Activated naive CD8-positive, alpha-beta T cell (primary cell): ENCODE measurements around the gene SCD.

Experiments
- H3K27ac Mint-ChIP-seq: one replicate; pipeline ENCODE4 v1.8.0; 2021; ENCODE audit warnings: mixed read lengths
- H3K27me3 Mint-ChIP-seq: one replicate; pipeline ENCODE4 v1.8.0; 2021; ENCODE audit warnings: mixed read lengths
- H3K36me3 Mint-ChIP-seq: one replicate; pipeline ENCODE4 v1.8.0; 2021; ENCODE audit warnings: mixed read lengths
- H3K4me1 Mint-ChIP-seq: one replicate; pipeline ENCODE4 v1.8.0; 2021; ENCODE audit warnings: low read depth, mixed read lengths
- H3K4me3 Mint-ChIP-seq: one replicate; pipeline ENCODE4 v1.8.0; 2021; ENCODE audit warnings: mild to moderate bottlenecking, mixed read lengths
- H3K9me3 Mint-ChIP-seq: one replicate; pipeline ENCODE4 v1.8.0; 2021; ENCODE audit warnings: low read depth, mixed read lengths

SCD gene

DNA sequence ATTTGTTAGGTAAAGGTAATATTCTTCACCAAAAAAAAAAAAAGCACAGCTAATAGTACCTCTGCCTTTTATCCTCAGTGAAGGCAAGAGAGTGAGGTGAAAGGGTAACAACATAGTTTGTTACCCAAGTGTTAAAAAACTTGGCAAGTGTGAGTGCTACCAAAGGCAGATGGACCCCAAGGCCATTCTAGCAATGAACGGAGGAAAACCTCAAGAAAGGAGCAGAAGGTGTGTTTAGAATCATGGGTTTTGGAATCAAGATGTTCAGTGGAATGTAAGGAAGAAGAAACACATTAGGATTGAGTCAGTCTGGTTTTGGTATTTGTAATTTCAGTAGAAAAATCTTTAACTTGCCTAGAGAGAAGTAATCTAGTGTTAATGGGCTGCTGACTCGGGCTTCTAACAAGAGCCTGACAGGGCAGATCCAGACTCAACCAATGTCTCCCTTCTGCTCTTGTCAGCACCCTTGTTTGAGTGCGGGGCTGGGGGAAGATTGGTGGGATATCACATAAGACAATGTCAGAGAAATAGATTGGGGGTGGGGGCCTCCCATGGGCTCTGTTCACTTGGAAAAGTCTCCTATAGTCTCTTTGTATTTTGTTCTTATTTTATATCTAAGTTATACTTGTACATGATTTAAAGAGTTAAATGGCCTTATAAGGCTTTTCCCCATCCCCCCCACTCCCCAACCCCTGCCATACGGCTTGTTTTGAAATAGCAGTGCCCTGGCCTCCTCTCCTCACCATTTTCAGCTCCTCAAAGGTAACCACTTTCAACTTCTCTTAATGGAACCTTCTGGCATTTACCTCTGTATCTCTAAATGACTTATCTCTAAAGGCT is 44.4 kb downstream of the SCD start:
- no peaks in the 10 kb centered on the region for H3K27me3 Mint-ChIP-seq
- no peaks in the 10 kb centered on the region for H3K36me3 Mint-ChIP-seq
- H3K4me1 Mint-ChIP-seq: no peaks in the 10 kb centered on the region
- H3K27ac Mint-ChIP-seq: no peak overlapping the region
- no peaks in the 10 kb centered on the region for H3K9me3 Mint-ChIP-seq
- no peak overlapping the region for H3K4me3 Mint-ChIP-seq

DNA sequence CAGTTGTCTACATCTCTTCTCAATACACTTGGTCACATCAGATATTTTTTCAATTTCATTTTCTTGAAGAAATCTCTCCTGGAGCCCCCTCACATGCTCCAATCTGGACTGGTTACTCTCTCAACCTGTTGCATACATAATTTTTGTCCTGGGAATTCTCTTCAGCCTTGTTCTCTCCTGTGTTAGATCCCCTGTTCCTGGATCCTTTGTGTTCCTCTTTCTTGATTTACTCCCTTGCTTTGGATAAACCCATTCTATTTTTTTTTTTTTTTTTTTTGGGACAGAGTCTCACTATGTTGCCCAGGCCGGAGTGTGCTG is 45.6 kb downstream of the SCD start:
- Mint-ChIP-seq H3K4me3 (no peak overlapping the region), H3K27me3 (no peaks in the 10 kb centered on the region), H3K36me3 (no peaks in the 10 kb centered on the region), H3K9me3 (no peaks in the 10 kb centered on the region), H3K27ac (no peak overlapping the region), H3K4me1 (no peaks in the 10 kb centered on the region)

DNA sequence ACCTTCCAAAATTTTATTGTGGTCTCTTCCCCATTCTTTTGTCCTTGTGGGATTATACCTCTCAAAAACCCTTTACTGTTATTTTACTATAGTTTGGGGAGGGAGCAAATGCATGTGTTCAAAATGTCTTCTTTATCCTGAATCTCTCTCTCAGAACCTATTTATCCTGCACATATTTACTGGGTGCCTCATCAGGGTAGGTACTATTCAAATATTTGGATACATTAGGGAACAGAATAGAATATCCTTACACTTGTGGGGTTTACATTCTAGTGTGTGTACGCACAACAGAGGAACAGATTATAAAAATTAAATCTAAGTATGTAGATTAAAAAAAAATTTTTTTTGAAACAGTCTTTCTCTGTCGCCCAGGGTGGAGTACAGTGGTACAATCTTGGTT is 48.6 kb downstream of the SCD start:
- no peaks in the 10 kb centered on the region for H3K4me1 Mint-ChIP-seq

DNA sequence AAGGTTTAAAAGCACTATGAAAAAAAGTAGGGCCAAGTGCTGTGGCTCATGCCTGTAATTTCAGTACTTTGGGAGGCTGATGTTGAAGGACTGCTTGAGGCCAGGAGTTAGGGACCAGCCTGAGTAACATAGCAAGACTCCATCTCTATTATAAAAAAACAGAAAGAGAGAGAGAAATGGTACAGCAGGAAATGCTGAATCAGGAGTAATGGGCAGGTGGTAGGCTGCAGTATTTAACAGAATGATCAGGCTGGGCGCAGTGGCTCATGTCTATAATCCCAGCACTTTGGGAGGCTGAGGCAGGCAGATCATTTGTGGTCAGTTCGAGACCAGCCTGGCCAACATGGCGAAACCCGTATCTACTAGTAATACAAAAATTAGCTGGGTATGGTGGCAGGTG is 49.6 kb downstream of the SCD start:
- Mint-ChIP-seq H3K27ac (no peak overlapping the region), H3K4me1 (no peaks in the 10 kb centered on the region), H3K36me3 (no peaks in the 10 kb centered on the region), H3K4me3 (no peak overlapping the region), H3K9me3 (no peaks in the 10 kb centered on the region), H3K27me3 (no peaks in the 10 kb centered on the region)

More for the DNA sequence above, 48.6 kb downstream of the SCD start:
- Mint-ChIP-seq H3K27me3 (no peaks in the 10 kb centered on the region), H3K27ac (no peak overlapping the region), H3K9me3 (no peaks in the 10 kb centered on the region), H3K4me3 (no peak overlapping the region), H3K36me3 (no peaks in the 10 kb centered on the region)

DNA sequence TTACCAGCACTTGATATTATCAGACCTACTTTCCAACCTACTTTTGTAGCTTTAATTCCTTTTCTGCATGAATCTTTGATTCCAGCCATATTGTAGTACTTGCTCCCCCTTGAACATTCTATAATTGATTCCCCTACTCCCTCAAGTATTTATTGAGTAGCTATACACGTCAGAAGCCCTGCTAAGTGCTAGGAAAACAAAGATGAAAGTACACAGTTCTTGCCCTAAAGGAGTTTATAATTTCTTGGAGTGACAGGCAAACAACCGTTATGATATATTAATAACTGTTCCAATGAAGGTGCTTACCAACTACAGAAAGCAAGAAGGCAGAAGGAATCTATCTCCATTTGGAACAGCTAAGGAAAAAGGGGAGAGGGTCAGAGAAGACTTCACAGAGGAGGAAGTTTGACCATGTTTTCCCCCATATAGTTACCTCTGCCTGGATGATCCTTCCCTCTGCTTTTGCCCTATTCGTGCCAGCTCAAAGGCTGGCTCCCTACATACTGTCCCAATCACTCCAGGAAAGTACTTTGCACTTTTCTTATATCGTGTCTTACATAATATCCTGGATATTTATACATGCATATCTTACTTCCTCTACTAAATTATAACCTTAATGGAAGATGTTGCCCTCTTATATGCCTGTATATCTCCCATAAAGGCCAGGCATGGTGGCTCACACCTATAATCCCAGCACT is 54.7 kb downstream of the SCD start:
- H3K4me3 Mint-ChIP-seq: no peak overlapping the region
- H3K9me3 Mint-ChIP-seq: no peaks in the 10 kb centered on the region
- no peaks in the 10 kb centered on the region for H3K36me3 Mint-ChIP-seq
- no peaks in the 10 kb centered on the region for H3K4me1 Mint-ChIP-seq
- no peak overlapping the region for H3K27ac Mint-ChIP-seq
- no peaks in the 10 kb centered on the region for H3K27me3 Mint-ChIP-seq

DNA sequence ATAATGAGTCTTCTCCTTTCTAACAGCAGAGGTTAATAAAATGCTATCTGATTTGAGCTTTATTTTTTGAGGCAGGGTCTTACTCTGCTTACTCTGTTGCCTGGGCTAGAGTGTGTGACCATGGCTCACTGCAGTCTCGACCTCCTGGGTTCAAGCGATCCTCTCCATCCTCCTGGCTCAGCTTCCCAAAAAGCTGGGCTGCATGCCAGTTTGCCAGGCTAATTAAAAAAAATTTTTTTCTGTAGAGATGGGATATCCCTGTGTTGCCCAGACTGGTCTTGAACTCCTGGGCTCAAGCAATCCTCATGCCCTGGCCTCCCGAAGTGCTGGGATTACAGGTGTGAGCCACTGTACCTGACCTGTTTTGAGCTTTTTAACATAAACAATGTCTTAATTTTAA is 56.7 kb downstream of the SCD start:
- no peaks in the 10 kb centered on the region for H3K9me3 Mint-ChIP-seq
- H3K36me3 Mint-ChIP-seq: no peaks in the 10 kb centered on the region
- no peak overlapping the region for H3K27ac Mint-ChIP-seq
- H3K4me3 Mint-ChIP-seq: no peak overlapping the region
- no peaks in the 10 kb centered on the region for H3K27me3 Mint-ChIP-seq
- H3K4me1 Mint-ChIP-seq: no peaks in the 10 kb centered on the region

DNA sequence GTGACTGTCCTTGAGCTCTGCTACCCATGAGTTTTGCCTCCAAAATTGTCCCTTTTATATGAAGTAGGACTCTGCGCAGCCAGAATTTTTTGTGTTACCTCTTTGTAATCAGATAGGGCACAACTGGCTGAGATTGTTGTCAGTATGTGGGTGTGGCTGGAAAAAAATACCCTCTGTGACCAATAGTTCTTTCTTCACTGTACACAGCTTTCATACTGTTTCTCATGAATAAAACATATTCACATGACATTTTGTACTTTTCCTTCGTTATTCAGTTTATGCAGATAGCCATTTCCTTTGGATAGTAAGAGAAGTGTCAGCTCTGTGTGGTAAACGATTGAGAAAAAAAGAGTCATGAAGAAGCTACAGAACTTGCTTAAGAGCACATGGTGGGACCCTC is 66.1 kb downstream of the SCD start:
- Mint-ChIP-seq H3K27me3 (peaks cover 3% of the 10 kb centered on the region), H3K36me3 (no peaks in the 10 kb centered on the region), H3K9me3 (no peaks in the 10 kb centered on the region), H3K4me3 (no peak overlapping the region), H3K4me1 (no peaks in the 10 kb centered on the region), H3K27ac (no peak overlapping the region)
